ENCODE results near the gene KIF26A.

The KIF26A gene

GRCh38 chr14:104161602-104162367, 23.4 kb downstream of the KIF26A start:
- no peak for FAIRE-seq

- FAIRE-seq, result no peak
Measured at GRCh38 chr14:104162495-104162894, 24.1 kb downstream of the KIF26A start.

DNA sequence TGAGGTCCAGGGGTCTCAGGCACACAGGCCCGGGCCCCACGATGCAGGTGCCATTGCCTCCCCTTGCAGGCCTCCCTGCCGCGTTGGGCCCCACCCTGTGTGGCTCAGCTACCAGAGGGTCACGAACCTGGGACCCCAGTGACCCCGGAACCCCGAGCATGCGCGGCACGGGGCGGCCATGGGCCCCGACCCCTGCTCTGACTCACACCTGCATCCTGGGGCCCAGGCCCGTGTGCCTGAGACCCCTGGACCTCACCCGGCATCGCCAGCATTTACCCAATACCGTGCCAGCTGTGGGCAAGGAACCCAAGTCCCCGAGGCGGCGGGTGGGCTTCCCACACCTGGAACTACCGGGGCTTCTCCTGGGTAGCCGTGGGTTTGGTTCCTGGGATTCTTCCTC, 25.2 kb downstream of the KIF26A start:
- FAIRE-seq, result no peak

- FAIRE-seq, result no peak
Measured at GRCh38 chr14:104164041-104164440, 25.7 kb downstream of the KIF26A start.

DNA sequence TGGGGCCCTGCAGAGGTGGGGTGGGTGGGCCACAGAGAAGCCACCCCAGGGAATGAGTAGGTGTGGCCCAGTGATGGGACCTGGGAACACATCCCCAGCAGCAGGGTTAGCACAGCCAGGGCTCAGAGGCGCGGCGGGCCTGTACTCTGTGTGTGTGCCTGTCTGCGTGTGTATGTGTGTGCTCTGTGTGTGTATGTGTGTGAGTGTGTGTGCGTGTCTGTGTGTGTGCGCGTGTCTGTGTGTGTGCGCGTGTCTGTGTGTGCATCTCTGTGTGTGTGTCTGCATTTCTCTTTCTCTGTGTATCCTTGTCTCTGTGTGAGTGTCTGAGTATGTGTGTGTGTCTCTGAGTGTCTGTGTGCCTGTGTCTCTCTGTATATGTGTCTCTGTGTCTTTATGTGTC, 26.1 kb downstream of the KIF26A start:
- FAIRE-seq, result no peak

DNA sequence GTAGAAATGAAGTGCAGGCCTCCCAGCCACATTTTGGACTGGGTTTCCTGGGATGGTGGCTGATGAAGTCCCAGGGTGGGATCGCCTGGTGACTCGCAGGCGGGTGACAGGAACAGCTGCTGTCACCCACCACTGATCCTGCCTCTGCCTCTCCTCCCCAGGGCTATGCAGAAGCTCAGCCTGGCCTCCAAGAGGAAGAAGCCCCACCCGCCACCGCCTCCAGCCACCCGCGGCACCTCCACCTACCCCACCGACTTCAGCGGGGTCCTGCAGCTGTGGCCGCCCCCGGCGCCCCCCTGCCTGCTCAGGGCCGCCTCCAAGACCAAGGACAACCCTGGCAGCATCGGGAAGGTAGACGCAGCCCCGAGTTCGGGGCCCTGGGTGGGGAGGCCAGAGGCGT, 28.3 kb downstream of the KIF26A start:
- no peak for FAIRE-seq

DNA sequence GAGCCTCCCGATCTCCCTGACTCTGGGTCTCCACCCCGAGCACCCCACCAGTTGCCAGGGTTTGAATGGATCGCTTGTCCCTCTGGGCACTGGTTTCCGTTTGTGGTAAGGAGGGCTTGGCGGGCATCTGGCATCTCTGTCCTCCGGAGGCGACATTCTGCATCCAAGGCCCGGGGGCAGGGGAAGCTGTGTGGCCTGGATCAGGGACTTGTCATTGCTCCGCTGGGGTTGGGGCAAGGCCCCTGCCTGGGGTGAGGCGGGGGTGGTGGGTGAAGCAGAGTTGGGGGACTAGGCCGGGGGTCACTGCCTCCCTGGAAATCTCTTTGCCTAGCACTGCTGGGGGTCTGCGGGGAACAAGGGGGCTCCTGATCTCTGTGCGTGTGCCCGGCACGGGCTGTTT, 30.2 kb downstream of the KIF26A start:
- no peak for FAIRE-seq

GRCh38 chr14:104169005-104169698, 30.8 kb downstream of the KIF26A start:
- no peak for FAIRE-seq

GRCh38 chr14:104169699-104170479, 31.5 kb downstream of the KIF26A start:
- FAIRE-seq, result no peak

DNA sequence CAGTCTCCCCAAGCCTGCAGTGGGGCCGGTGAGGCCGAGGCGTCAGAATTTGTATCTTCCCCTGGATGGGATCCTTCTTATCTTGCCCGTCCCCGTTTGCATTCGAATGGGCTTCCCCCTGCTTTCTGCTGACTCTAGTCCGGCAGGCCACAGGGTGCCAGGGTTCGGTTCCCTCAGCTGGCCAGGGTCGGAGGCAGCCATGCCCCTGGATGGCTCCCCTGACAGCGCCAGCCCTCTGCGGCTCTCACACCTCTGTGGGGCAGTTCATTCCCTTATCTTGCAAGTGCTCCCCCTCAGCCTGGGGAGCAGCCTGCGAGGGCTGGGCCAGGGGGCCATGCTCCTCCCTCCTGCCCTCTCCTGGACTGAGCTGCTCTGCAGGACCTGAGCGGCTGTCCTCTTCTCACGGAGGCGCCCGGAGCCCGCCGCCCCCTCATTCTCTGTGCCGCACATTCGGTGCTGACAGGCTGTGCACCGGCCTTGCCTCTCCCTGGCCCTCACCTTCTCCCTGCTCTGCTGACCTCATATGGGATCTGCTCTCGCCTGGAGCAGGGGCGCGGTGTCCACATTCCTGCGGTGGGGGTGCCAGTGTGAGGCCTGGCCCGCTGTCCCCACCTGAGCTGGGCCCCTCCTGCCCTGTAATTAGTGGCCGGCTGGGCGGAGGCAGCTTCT, 32.8 kb downstream of the KIF26A start:
- FAIRE-seq, result no peak

- no peak for FAIRE-seq
Measured at GRCh38 chr14:104171895-104172294, 33.5 kb downstream of the KIF26A start.

- FAIRE-seq, result no peak
Measured at GRCh38 chr14:104172349-104172748, 34.0 kb downstream of the KIF26A start.

DNA sequence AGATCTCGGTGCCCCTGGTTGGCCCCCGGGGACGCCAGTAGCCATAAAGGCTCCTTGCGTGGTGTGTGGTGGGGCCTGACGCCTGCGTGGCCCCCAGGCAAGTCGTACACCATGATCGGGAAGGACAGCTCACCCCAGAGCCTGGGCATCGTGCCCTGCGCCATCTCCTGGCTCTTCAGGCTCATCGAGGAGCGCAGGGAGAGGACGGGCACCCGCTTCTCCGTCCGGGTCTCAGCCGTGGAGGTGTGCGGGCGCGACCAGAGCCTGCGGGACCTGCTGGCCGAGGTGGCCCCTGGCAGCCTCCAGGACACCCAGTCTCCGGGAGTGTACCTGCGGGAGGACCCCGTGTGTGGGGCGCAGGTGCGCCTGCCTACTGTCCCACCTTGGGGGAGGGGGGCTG, 34.5 kb downstream of the KIF26A start:
- FAIRE-seq, result no peak

GRCh38 chr14:104174051-104174450, 35.7 kb downstream of the KIF26A start:
- no peak for FAIRE-seq

DNA sequence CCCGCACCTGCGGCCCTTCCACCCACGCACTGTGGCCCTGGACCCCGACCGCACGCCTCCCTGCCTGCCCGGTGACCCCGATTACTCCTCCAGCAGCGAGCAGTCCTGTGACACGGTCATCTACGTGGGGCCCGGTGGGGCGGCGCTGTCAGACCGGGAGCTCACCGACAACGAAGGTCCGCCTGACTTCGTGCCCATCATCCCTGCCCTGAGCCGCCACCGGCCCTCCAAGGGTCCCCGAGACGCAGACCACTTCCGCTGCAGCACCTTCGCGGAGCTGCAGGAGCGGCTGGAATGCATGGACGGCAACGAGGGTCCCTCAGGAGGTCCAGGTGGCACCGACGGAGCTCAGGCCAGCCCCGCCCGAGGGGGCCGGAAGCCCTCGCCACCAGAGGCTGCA, 36.7 kb downstream of the KIF26A start:
- FAIRE-seq, result no peak

DNA sequence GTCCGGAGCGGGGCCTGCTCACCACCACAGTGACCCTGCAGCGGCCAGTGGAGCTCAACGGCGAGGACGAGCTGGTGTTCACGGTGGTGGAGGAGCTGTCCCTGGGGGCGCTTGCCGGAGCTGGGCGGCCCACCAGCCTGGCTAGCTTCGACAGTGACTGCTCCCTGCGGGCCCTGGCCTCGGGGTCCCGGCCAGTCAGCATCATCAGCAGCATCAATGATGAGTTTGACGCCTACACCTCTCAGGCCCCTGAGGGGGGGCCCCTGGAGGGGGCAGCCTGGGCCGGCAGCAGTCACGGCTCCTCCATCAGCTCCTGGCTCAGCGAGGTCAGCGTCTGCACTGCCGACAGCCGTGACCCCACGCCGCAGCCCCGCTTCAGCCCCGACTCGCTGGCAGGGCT, 37.4 kb downstream of the KIF26A start:
- no peak for FAIRE-seq

DNA sequence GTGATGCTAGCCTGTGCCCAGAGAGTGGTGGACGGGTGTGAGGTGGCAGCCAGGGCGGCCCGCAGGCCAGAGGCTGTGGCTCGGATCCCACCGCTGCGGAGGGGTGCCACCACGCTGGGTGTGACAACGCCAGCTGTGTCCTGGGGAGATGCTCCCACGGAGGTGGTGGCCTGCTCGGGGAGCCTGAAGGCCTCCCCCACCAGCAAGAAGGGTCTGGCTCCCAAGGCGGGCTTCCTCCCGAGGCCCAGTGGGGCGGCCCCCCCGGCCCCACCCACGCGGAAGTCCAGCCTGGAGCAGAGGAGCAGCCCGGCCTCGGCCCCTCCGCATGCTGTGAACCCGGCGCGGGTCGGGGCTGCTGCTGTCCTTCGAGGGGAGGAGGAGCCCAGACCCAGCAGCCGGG, 38.2 kb downstream of the KIF26A start:
- no peak for FAIRE-seq

DNA sequence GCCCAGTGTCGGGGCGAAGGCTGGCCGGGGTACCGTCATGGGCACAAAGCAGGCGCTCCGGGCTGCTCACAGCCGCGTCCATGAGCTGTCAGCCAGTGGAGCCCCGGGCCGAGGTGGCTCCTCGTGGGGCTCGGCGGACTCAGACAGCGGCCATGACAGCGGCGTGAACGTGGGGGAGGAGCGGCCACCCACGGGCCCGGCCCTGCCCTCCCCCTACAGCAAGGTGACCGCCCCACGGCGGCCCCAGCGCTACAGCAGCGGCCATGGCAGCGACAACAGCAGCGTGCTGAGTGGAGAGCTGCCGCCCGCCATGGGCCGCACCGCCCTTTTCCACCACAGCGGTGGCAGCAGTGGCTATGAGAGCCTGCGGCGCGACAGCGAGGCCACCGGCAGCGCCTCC, 39.0 kb downstream of the KIF26A start:
- FAIRE-seq, result no peak

DNA sequence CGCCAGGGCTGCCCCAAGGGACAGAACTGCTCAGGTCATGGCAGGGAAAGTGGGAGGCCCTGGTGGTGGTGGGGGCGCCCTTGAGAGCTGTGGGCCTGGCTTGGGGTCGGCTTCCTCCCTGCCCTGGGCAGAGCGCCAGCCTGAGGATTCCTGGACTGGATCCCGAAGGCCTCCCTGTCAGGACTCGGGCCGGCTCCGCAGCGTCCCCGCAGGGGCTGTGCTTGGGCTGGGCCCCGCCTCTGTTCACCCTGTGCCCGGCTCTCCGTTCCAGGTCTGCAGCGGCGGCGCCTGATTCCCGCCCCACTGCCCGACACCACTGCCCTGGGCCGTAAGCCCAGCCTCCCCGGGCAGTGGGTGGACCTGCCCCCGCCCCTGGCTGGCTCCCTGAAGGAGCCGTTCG, 39.9 kb downstream of the KIF26A start:
- FAIRE-seq, result no peak

GRCh38 chr14:104179126-104179525, 40.7 kb downstream of the KIF26A start:
- no peak for FAIRE-seq

GRCh38 chr14:104179564-104180129, 41.3 kb downstream of the KIF26A start:
- FAIRE-seq, result no peak

- no peak for FAIRE-seq
Measured at GRCh38 chr14:104180561-104181165, 42.3 kb downstream of the KIF26A start.
